ENCODE data around the gene IPCEF1.

The IPCEF1 gene

DNA sequence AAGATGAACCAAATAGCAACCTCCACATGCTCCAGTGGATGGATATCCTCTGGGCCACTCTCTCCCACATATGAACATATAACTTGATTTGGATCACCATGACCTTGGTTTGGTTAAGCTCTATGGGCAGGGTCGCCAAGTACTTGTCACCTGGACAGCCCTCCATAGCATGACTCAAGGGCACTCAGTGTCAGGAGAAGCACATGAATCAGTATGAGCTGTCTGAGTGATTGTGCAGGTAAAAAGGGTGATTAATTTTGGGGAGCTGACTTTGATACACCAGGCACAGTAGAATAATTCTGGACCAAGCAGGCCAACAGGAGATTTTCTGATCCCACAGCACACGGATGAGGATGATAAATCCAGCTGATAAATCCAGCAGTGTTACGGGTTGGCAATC is 243.2 kb downstream of the IPCEF1 start:
- H3K36me3 Mint-ChIP-seq (ENCODE audit: insufficient read depth), result no peaks in the 10 kb centered on the region
- DNase-seq (no peak), ATAC-seq (replicated peaks) (no peak)
- H3K27ac Mint-ChIP-seq, result no peak overlapping the region
- no peaks in the 10 kb centered on the region for H3K9me3 Mint-ChIP-seq
- peaks cover 36 to 57% of the 10 kb centered on the region in 2 donors for H3K27me3 Mint-ChIP-seq
- no peaks in the 10 kb centered on the region for H3K4me1 Mint-ChIP-seq (ENCODE audit: low read depth in 2 of 2)
- no peak overlapping the region for H3K4me3 Mint-ChIP-seq

DNA sequence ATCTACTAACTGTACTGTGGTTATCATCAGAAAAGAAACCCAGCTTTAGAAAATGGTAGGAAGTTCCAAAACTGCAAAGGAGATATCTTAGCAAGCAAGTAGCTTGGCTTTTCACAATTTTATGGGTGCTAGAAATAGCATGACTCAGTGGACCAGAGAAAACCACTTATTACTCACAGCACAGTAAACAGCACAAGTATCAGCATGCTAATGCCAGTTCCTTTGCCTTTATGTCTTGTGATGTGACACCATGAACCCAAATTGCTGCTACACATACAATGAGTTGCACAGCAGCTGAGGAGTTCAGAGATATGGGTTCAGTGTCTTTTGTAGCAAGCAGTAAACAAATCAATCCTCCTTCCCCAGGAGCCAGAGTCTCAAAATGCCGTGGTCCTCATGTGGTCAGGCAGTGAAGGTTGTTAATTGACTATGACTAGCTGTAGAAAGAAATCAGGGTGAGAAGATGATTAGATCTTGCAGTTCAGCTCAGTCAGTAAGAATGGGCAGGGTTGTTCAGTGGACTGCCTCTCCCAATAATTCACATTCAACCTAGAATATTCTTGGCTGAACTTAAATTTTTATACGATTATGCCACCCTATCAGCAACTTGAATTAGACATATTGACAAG is 244.3 kb downstream of the IPCEF1 start:
- Mint-ChIP-seq H3K36me3 (ENCODE audit: insufficient read depth) (no peaks in the 10 kb centered on the region), H3K4me1 (ENCODE audit: low read depth in 2 of 2) (no peaks in the 10 kb centered on the region), H3K9me3 (no peaks in the 10 kb centered on the region), H3K4me3 (no peak overlapping the region), H3K27ac (no peak overlapping the region), H3K27me3 (peaks cover 41 to 57% of the 10 kb centered on the region in 2 donors)
- ATAC-seq (replicated peaks) (no peak), DNase-seq (no peak)

DNA sequence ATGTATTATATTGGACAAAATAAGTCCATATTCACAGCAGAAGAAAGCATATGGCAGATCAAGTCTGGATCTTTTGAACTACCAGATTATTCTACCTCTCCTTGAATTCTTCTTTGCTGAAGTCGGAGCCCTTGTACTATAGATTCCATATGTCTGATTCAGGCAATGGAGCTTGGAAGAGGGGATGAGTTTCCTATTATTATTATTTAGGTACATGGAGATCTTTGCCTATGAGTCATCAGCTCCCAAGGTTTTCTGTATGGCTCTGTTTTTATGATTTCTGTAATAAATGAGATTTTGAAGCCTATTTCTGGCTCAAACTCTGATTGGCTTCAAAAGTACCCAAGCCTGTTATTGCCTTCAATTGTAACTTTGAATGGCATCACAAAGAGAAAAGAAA is 245.6 kb downstream of the IPCEF1 start:
- no peak for DNase-seq
- H3K27me3 Mint-ChIP-seq, result peaks cover 33 to 60% of the 10 kb centered on the region in 2 donors
- H3K36me3 Mint-ChIP-seq (ENCODE audit: insufficient read depth), result no peaks in the 10 kb centered on the region
- no peaks in the 10 kb centered on the region for H3K4me1 Mint-ChIP-seq (ENCODE audit: low read depth in 2 of 2)
- no peak for ATAC-seq (replicated peaks)
- H3K27ac Mint-ChIP-seq, result no peak overlapping the region
- H3K4me3 Mint-ChIP-seq, result no peak overlapping the region
- no peaks in the 10 kb centered on the region for H3K9me3 Mint-ChIP-seq

DNA sequence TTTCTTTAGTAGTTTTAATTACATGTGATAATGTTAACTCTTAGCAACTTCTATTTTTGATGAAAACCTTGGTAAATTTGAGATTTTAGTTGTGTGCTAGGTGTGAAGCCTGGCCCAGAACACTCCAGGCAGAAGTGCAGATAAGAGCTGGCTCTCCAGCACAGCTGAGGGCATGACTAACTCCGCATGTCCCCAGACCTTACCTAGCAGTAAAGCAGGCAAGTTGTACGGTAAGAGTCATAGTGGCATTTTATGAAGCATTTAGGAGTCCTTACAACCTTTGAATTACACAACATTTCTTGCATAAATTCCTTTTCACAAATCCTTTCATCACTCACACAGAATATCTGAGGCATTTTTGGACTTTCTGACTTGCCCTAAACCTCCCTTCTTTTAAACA is 250.4 kb downstream of the IPCEF1 start:
- H3K4me1 Mint-ChIP-seq (ENCODE audit: low read depth in 2 of 2), result no peaks in the 10 kb centered on the region
- no peak for ATAC-seq (replicated peaks)
- H3K27ac Mint-ChIP-seq, result no peak overlapping the region
- no peak overlapping the region for H3K4me3 Mint-ChIP-seq
- peaks cover 29 to 48% of the 10 kb centered on the region in 2 donors for H3K27me3 Mint-ChIP-seq
- H3K36me3 Mint-ChIP-seq (ENCODE audit: insufficient read depth), result no peaks in the 10 kb centered on the region
- DNase-seq, result no peak
- H3K9me3 Mint-ChIP-seq, result no peaks in the 10 kb centered on the region

Data from effector memory CD8-positive, alpha-beta T cell (primary cell).